GM12892 (cell line): ENCODE measurements around the gene MARCHF10.

Source experiments
- DNase-seq: peaks from one replicate; pipeline ENCODE4 v3.0.0; 2011; ENCODE audit not compliant: insufficient read length
- FAIRE-seq: peaks from 2 replicates; lab custom pipeline; 2011; peaks lifted over from hg19 to GRCh38; lab: Jason Lieb, UNC
- POLR2A ChIP-seq: IDR thresholded peaks from 2 replicates; pipeline ENCODE4 v1.6.1; 2011; ENCODE audit warnings: low read depth, low read length, control low read depth
- POLR2AphosphoS5 ChIP-seq: IDR thresholded peaks from 2 replicates; pipeline ENCODE4 v1.6.1; 2011; ENCODE audit warnings: low read depth, low read length, control low read depth
- TAF1 ChIP-seq: IDR thresholded peaks from 2 replicates; pipeline ENCODE4 v1.6.1; 2011; ENCODE audit warnings: low read depth, mild to moderate bottlenecking, control low read depth, low read length, borderline replicate concordance

The MARCHF10 gene

GRCh38 chr17:62658136-62658920, 149.8 kb downstream of the MARCHF10 start:
- TF ChIP-seq POLR2A: no peak
- DNase-seq (no peak), FAIRE-seq (no peak)

- FAIRE-seq (no peak), DNase-seq (no peak)
- TF ChIP-seq POLR2A (no peak), POLR2AphosphoS5 (no peak), TAF1 (no peak)
Measured at GRCh38 chr17:62657690-62658089, 150.4 kb downstream of the MARCHF10 start.

- FAIRE-seq: no peak
- no peak for DNase-seq
- TF ChIP-seq POLR2A: no peak
- TF ChIP-seq POLR2AphosphoS5: no peak
- TF ChIP-seq TAF1: no peak
Measured at GRCh38 chr17:62657145-62657665, 150.9 kb downstream of the MARCHF10 start.

- FAIRE-seq (no peak), DNase-seq (no peak)
- no peak for TF ChIP-seq POLR2A
- no peak for TF ChIP-seq TAF1
- TF ChIP-seq POLR2AphosphoS5: no peak
Measured at GRCh38 chr17:62656446-62656845, 151.7 kb downstream of the MARCHF10 start.

- FAIRE-seq: no peak
- DNase-seq: no peak
- TF ChIP-seq POLR2A: no peak
- no peak for TF ChIP-seq POLR2AphosphoS5
- TF ChIP-seq TAF1: no peak
Measured at GRCh38 chr17:62655656-62656055, 152.5 kb downstream of the MARCHF10 start.

- no peak for TF ChIP-seq TAF1
- TF ChIP-seq POLR2A: no peak
- TF ChIP-seq POLR2AphosphoS5: no peak
- DNase-seq (no peak), FAIRE-seq (no peak)
Measured at GRCh38 chr17:62653826-62654761, 154.0 kb downstream of the MARCHF10 start.

- FAIRE-seq (peak; percentile 98), DNase-seq (peak; percentile 69)
- TF ChIP-seq TAF1 (no peak), POLR2A (0 out of 2 replicates have a peak, but pooled peaks have one; percentile 19)
Measured at GRCh38 chr17:62653002-62653825, 154.9 kb downstream of the MARCHF10 start.

- peak; percentile 57 for FAIRE-seq
- DNase-seq: no peak
- TF ChIP-seq TAF1: 0 out of 2 replicates have a peak, but pooled peaks have one; percentile 33
- TF ChIP-seq POLR2A: 0 out of 2 replicates have a peak, but pooled peaks have one; percentile 9
- TF ChIP-seq POLR2AphosphoS5: no peak
Measured at GRCh38 chr17:62652251-62653001, 155.7 kb downstream of the MARCHF10 start.
